Heart left ventricle (tissue), 16 donors: ENCODE measurements around the gene TMEM43. TPM values are rescaled to one million over a fixed set of nuclear protein-coding genes. Genes with fewer than 3 reads are reported as not detected.
"Not testable (repeated sequence)": the region's sequence is repeated elsewhere in the genome, so short reads cannot be mapped to it uniquely, and the experiment has no call there.

ENCODE experiments used
- ATAC-seq, 4 donors: fragments of 200-7000 bp; cut with Tn5 transposase; one replicate each; pipeline ENCODE4 v1.9.1; 2020 to 2022; ENCODE audit warnings: moderate library complexity in 4 of 4, mild to moderate bottlenecking in 3 of 4, moderate number of reproducible peaks in 1 of 4
- DNase-seq, 5 donors: peaks; one replicate each; pipeline ENCODE4 v3.0.0-alpha.2; 2020
- H3K27ac ChIP-seq, 12 donors: fragments of 200-600 bp; sonication (generic) in 4 of 12; one replicate each; pipeline versions ENCODE4 v1.5.0 to v1.8.0; 2016 to 2022; ENCODE audit warnings: mild to moderate bottlenecking in 2 of 12
- H3K27me3 ChIP-seq, 9 donors: fragments of 200-600 bp; sonication (generic) in 2 of 9; one replicate each; pipeline versions ENCODE4 v1.5.1 to v1.8.0; 2016 to 2022; ENCODE audit warnings: mild to moderate bottlenecking in 3 of 9
- H3K36me3 ChIP-seq, 9 donors: fragments of 200-600 bp; sonication (generic) in 2 of 9; one replicate each; pipeline versions ENCODE4 v1.5.0 to v1.8.0; 2018 to 2022; ENCODE audit warnings: mild to moderate bottlenecking in 2 of 9
- H3K4me1 ChIP-seq, 12 donors: fragments of 200-600 bp; sonication (generic) in 4 of 12; one replicate each; pipeline versions ENCODE4 v1.5.0 to v1.8.0; 2016 to 2022; ENCODE audit warnings: mild to moderate bottlenecking in 3 of 12
- H3K4me3 ChIP-seq, 12 donors: fragments of 200-600 bp; sonication (generic) in 4 of 12; one replicate each; pipeline versions ENCODE4 v1.5.0 to v1.8.0; 2017 to 2022; ENCODE audit warnings: mild to moderate bottlenecking in 9 of 12, moderate library complexity in 4 of 12
- H3K9me3 ChIP-seq, 12 donors: fragments of 200-600 bp; sonication (generic) in 4 of 12; one replicate each; pipeline versions ENCODE4 v1.5.0 to v1.8.0; 2016 to 2022; ENCODE audit warnings: mild to moderate bottlenecking in 1 of 12
- POLR2A ChIP-seq, 2 donors: fragments of 450-650 bp; IDR thresholded peaks; one replicate each; pipeline ENCODE4 v1.6.1; 2017; ENCODE audit warnings: antibody characterized with exemption in 2 of 2, mild to moderate bottlenecking in 2 of 2, moderate library complexity in 2 of 2
- WGBS, 4 donors: extraction: QIAGEN DNeasy Blood & Tissue Kit in 2 of 4; methylation state at CpG; one replicate each; pipeline versions ENCODE4 v1.1.5 to v1.1.7; 2013 to 2018; 5-methylcytosine and 5-hydroxymethylcytosine counted together
- intact Hi-C, 10 donors: fragments of 100-400 bp; cut with DNase I; formaldehyde crosslinking; loops; one replicate each; pipeline versions ENCODE4 v1.11.1 to v1.14.2; 2022
- long read RNA-seq, 3 donors: library from polyadenylated mRNA; unstranded; transcript quantifications; one replicate each; pipeline ENCODE4 v2.0.0, GENCODE V29; 2020 to 2021
- polyA plus RNA-seq, 2 donors: library from polyadenylated mRNA; stranded (reverse); fragments of 200-250 nt; gene quantifications; one replicate each; pipeline ENCODE4 v1.2.3, GENCODE V29; 2013
- total RNA-seq, 9 donors: library from RNA; depleted of rRNA in 2 of 9; stranded (reverse); fragments of >200 nt in 2 of 9; fragmentation: NEBNext Ultra II Directional in 3 of 9; extraction: Animal tissue kit (Norgen Biotek cat#: 25700) in 3 of 9; gene quantifications; one replicate each; pipeline versions ENCODE4 v1.1.0 to v1.2.4, GENCODE V29; 2016 to 2023
- TF ChIP-seq, protein P1 (sequence below), 12 donors: fragments of 200-600 bp; sonication (generic) in 4 of 12; IDR thresholded peaks; one replicate each; pipeline versions ENCODE4 v1.5.0 to v1.8.0; 2018 to 2022; ENCODE audit warnings: antibody characterized with exemption in 12 of 12, mild to moderate bottlenecking in 5 of 12
- donor health status: ischemic (EF 13 %, LVEDD 7.1; RV severe dilation, severe dysfunction).
- donor health status: healthy with polysubstance abuse.
- donor health status: DM: no; HTN: yes; CAD: no.
- donor health status: DM: no; HTN: no; CAD: no.
- donor health status: ischemic (EF 25% LVEDD 6.9; RV normal size, moderate dysfunction).
- donor health status: ischemic (EF 25% LVEDD 5.7; RV mildly dilated, moderate dysfunction).
- donor health status: healthy.
- donor health status: DM: yes; HTN: yes; CAD: no.
- donor health status: ischemic (EF 35%, LVEDD 5.7; RV mildly dilated, moderate dysfunction).
- donor health status: nonischemic (EF 11% LVEDD 7.7; RV severe dilation, severe dysfunction).
- donor health status: DM: yes; HTN: yes; CAD: no.
- donor health status: PGD.
- donor health status: ischemic (EF 29% LVEDD 5.4; RV normal size, mild dysfunction).
- donor health status: nonischemic (EF 23%, LVEDD 6.1; RV moderate dilation, normal function).

TMEM43 gene, protein sequence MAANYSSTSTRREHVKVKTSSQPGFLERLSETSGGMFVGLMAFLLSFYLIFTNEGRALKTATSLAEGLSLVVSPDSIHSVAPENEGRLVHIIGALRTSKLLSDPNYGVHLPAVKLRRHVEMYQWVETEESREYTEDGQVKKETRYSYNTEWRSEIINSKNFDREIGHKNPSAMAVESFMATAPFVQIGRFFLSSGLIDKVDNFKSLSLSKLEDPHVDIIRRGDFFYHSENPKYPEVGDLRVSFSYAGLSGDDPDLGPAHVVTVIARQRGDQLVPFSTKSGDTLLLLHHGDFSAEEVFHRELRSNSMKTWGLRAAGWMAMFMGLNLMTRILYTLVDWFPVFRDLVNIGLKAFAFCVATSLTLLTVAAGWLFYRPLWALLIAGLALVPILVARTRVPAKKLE
- 10 to 100 TPM; 30.5 to 98.6 (median 46.0) TPM for total RNA-seq
- 100 to 1,000 TPM in 1 of 2 donors, 10 to 100 TPM in 1; 26.1 to 150 TPM for polyA plus RNA-seq
- long read RNA-seq, donor 1, transcript TMEM43-201 (12 exons, 3,341 nt) = major isoform, 60 of 76 reads
- long read RNA-seq, donor 1, partial matches to known transcripts = 11 of 76 reads
- long read RNA-seq, donor 1, other reads (novel, unspliced or antisense) = 5 of 76 reads
- long read RNA-seq, donor 2, transcript TMEM43-201 (12 exons, 3,341 nt) = major isoform, 322 of 368 reads
- long read RNA-seq, donor 2, partial matches to known transcripts = 24 of 368 reads
- long read RNA-seq, donor 2, other reads (novel, unspliced or antisense) = 22 of 368 reads
- long read RNA-seq, donor 3, transcript TMEM43-201 (12 exons, 3,341 nt) = major isoform, 155 of 172 reads
- long read RNA-seq, donor 3, partial matches to known transcripts = 12 of 172 reads
- long read RNA-seq, donor 3, other reads (novel, unspliced or antisense) = 5 of 172 reads

DNA sequence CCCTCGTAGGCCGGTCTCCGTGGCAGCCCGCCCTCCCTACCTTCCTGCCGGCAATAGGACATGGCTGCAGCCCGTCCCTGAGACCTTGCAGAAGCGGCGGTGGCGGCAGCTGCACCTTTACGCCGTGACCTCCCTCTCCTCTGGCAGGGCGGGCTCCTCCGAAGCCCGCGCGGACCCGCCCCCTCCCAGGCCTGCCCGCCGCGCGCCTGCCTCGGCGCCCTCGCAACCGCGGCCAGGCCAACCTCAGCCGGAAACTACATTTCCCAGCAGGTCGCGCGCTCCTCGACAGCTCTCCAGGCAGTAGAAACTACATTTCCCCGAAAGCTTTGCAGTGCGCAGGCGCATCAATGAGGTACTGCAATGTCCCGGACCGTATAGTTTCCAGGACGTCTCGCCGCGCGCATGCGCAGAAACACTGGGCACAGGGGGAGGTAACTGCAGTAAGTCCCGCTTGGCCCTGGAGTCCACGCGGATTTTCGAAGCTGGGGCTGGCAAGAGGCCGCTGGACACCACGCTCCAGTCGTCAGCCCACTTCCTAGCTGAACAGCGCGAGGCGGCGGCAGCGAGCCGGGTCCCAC, at the start of gene TMEM43, which contains the start of gene CHCHD4:
TMEM43 (plus strand) TSS at position 438 of the 578 bp plus-strand sequence. CDS start 142 bp downstream, outside the sequence.
CHCHD4 (minus strand) TSS at position 256 of the 578 bp plus-strand sequence; CDS start at position 62, 194 bp downstream.
- ATAC-seq (peak; percentile 89 to 95 (median 92)), DNase-seq (peak; percentile 99 to 100 (median 100))
- TF ChIP-seq, protein P1, sequence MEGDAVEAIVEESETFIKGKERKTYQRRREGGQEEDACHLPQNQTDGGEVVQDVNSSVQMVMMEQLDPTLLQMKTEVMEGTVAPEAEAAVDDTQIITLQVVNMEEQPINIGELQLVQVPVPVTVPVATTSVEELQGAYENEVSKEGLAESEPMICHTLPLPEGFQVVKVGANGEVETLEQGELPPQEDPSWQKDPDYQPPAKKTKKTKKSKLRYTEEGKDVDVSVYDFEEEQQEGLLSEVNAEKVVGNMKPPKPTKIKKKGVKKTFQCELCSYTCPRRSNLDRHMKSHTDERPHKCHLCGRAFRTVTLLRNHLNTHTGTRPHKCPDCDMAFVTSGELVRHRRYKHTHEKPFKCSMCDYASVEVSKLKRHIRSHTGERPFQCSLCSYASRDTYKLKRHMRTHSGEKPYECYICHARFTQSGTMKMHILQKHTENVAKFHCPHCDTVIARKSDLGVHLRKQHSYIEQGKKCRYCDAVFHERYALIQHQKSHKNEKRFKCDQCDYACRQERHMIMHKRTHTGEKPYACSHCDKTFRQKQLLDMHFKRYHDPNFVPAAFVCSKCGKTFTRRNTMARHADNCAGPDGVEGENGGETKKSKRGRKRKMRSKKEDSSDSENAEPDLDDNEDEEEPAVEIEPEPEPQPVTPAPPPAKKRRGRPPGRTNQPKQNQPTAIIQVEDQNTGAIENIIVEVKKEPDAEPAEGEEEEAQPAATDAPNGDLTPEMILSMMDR (IDR thresholded peaks at IDR 0.05) = peak in 1 of 12 donors; percentile 21
- TF ChIP-seq POLR2A (IDR thresholded peaks at IDR 0.05) = peak in 1 of 2 donors; percentile 79
- Histone ChIP-seq H3K4me3 (peak within 1 kb of the TSS; percentile 68 to 91 (median 85)), H3K27me3 (no peaks in the 10 kb centered on the region), H3K4me1 (peaks cover 9 to 48% (median 32%) of the 10 kb centered on the region in 12 donors), H3K9me3 (no peaks in the 10 kb centered on the region), H3K36me3 (peaks cover 0 to 46% (median 36%) of the 10 kb centered on the region in 9 donors), H3K27ac (peak within 1 kb of the TSS; percentile 88 to 96 (median 92))
- 0% methylated on average over 20 to 55 of the region's 55 CpGs; no CpG with 5 or more reads in 1 of the 4 donors for WGBS, 4 donors
- intact Hi-C loops = loop anchor here (1.0 to 10.0 kb wide), 9 partner anchors 20 to 470 kb away; partner anchors contain the start of genes LSM3 (in 7 of the 10) and XPC (in 7 of the 10)

DNA sequence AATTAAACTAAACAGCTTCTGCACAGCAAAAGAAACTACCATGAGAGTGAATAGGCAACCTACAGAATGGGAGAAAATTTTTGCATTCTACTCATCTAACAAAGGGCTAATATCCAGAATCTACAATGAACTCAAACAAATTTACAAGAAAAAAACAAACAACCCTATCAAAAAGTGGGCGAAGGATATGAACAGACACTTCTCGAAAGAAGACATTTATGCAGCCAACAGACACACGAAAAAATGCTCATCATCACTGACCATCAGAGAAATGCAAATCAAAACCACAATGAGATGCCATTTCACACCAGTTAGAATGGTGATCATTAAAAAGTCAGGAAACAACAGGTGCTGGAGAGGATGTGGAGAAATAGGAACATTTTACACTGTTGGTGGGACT, 49.6 kb upstream of the TMEM43 start:
- H3K36me3 ChIP-seq, H3K4me3 ChIP-seq, H3K4me1 ChIP-seq, DNase-seq, H3K27me3 ChIP-seq, intact Hi-C loops, H3K27ac ChIP-seq, H3K9me3 ChIP-seq, ATAC-seq: not testable (repeated sequence)
- WGBS, 4 donors = 72 to 77% (median 76%) methylated on average over 3 of the region's 3 CpGs

DNA sequence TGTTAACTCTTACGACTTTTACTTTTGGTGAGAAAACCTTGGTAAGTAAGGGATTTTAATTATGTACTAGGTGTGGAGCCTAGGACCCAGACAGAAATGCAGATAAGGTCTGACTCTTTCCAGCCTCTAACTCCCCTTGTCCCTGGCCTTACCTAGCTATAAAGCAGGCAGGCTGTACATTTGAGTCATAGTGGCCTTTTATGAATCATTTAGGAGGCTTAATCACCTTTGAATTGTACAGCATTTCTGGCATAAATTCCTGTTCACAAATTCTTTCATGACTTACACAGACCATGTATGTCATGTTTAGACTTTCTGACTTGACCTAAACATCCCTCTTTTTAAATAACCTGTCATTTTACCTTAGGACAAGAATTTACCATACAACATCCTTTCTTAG, 47.5 kb upstream of the TMEM43 start:
- no peak for DNase-seq
- H3K4me3 ChIP-seq = no peak overlapping the region
- intact Hi-C loops = no loop called here
- no peaks in the 10 kb centered on the region for H3K36me3 ChIP-seq
- no peak for TF ChIP-seq POLR2A (IDR thresholded peaks at IDR 0.05)
- TF ChIP-seq, protein P1 (IDR thresholded peaks at IDR 0.05) = no peak
- ATAC-seq = no peak
- H3K9me3 ChIP-seq = peaks cover 0 to 12% (median 0%) of the 10 kb centered on the region in 12 donors
- 88 to 98% (median 95%) methylated on average over 1 of the region's 1 CpG for WGBS, 4 donors
- no peaks in the 10 kb centered on the region for H3K4me1 ChIP-seq
- no peaks in the 10 kb centered on the region for H3K27me3 ChIP-seq
- H3K27ac ChIP-seq = no peak overlapping the region

DNA sequence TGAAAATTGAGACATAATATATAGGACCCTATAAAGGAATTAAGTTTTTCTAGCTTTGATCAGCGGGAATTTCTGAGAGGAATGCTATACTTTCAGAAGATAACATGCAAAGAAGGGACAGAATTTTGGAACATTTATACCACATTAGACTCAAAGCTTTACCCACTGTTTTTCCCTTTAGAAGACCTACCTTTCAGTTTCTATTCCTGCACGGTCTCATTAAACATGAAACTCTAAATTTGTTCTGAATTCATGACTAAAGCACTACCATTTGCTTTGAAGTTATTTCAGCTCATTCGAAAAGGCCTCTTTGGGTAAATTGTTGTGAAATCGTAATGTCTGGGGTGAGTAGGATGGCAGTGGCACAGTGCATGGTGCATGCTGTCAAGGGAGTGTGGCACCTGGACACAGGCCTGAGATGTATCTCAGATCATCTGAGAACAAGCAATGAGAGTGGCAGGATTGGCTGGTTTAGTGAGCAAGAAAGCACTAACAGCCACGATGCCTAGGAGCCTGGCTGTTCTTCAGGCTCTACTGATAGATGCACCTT, 42.7 kb upstream of the TMEM43 start:
- intact Hi-C loops = no loop called here
- Histone ChIP-seq H3K4me1 (no peaks in the 10 kb centered on the region), H3K9me3 (peaks cover 0 to 8% (median 0%) of the 10 kb centered on the region in 12 donors), H3K27me3 (no peaks in the 10 kb centered on the region), H3K36me3 (no peaks in the 10 kb centered on the region), H3K4me3 (no peak overlapping the region), H3K27ac (no peak overlapping the region)
- TF ChIP-seq, protein P1 (IDR thresholded peaks at IDR 0.05) = no peak
- no peak for TF ChIP-seq POLR2A (IDR thresholded peaks at IDR 0.05)
- no peak for ATAC-seq
- 77 to 82% (median 81%) methylated on average over 5 of the region's 5 CpGs for WGBS, 4 donors
- no peak for DNase-seq

DNA sequence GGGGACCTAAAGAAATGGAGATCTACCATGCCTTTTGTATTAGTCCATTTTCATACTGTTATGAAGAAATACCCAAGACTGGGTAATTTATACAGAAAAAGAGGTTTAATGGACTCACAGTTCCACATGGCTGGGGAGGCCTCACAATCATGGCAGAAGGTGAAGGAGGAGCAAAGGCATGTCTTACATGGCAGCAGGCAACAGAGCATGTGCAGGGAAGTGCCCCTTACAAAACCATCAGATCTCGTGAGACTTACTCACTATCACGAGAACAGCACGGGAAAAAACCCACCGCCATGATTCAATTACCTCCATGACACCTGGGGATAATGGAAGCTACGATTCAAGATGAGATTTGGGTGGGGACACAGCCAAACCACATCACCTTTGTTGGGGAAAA, 37.4 kb upstream of the TMEM43 start:
- 74 to 86% (median 76%) methylated on average over 5 of the region's 5 CpGs for WGBS, 4 donors
- intact Hi-C loops, H3K4me1 ChIP-seq, ATAC-seq, H3K27me3 ChIP-seq, H3K27ac ChIP-seq, H3K36me3 ChIP-seq, H3K4me3 ChIP-seq, DNase-seq: not testable (repeated sequence)
- peaks cover 0 to 18% (median 4%) of the 10 kb centered on the region in 12 donors for H3K9me3 ChIP-seq

DNA sequence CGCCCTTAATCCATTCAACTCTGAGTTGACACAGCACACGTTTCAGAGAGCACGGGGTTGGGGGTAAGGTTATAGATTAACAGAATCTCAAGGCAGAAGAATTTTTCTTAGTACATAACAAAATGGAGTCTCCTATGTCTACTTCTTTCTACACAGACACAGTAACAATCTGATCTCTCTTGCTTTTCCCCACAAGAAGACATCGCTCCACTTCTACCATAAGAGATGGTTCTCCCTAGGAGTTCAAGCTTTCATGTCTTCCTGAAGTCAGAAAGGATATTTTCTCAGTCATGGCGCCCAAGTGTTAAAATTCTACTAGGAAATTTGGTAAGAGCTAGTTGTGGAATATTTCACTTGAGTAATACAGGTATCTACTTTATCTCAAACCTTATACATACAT, 32.9 kb upstream of the TMEM43 start:
- H3K27me3 ChIP-seq, intact Hi-C loops, ATAC-seq, H3K36me3 ChIP-seq, H3K27ac ChIP-seq, H3K4me3 ChIP-seq, H3K4me1 ChIP-seq, DNase-seq: not testable (repeated sequence)
- 46 to 80% (median 64%) methylated on average over 3 to 5 of the region's 5 CpGs for WGBS, 4 donors
- peaks cover 0 to 18% (median 4%) of the 10 kb centered on the region in 12 donors for H3K9me3 ChIP-seq
